Activated CD4-positive, alpha-beta T cell treated with anti-CD3 and anti-CD28 coated beads for 1 hour (primary cell): ENCODE data around the gene MTAP.

Experiments
- DNase-seq: peaks from one replicate; pipeline ENCODE4 v3.0.0-alpha.2; 2020

MTAP gene

DNA sequence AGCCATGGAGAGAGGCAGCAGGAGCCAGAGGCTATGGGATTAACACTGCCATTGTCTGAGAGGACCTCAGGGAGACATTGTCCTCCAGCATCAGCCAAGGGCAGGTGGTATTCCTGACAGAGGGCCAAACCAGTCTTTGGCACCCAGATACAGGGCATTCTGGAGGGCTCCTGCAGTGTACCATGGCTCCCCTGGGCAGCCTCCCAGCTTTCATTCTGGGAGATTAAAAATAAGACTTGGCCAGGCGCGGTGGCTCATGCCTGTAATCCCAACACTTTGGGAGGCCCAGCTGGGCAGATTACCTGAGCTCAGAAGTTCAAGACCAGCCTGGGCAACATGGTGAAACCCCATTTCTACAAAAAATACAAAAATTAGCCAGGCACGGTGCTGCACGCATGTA, 4.2 kb downstream of the MTAP start:
- no peak for DNase-seq

DNA sequence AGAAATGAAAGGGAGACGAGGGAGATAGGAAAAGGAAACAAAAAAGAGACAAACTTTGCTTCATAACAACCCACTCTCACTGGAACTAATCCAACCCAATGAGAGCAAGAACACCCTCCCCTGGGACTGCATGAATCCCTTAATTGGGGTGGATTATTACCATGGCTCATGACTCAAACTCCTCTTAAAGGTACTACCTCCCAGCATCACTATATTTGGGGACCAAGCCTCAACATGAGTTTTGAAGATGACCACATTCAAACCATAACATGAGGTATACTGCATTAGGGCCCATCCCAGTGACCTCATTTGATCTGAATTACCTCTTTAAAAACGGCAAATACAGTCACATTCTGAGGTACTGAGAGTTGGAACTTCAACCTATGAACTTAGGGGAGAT, 8.0 kb downstream of the MTAP start:
- DNase-seq: no peak

DNA sequence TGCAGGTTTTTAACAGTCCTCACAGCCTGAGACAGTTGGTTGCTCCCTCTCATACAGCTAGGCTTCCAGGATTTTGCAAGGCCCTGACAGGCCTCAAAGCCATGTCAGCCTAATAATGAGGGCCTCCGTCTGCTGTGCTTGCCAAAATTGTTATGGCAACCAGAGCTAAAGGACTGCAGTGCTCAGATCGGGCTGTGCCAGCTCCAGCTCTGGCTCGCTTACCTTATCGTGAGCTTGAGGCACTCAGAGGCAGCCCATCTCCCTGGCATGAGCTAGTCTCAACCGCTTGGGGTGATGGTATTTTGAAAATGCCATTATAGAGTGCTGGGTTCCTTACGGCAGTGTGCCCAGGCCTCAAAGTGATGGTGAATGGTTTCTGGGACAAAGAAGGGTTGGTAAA, 8.4 kb downstream of the MTAP start:
- DNase-seq: no peak

DNA sequence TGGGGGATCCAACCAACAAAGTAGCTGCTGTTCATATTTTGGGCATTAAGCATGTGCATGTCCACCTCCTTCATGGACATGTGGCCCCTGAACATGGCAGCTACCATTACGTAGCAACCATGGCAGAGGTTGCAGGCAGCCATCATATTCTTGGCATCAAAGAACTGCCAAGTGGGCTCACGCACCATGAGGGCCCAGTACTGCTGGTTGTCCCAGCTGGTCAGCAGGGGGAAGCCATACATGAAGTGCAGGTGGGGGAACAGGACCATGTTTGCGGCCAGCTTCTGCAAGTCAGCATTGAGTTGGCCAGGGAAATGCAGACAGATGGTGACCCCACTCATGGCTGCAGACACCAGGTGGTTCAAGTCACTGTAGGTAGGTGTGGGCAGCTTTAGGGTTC, 9.5 kb downstream of the MTAP start:
- DNase-seq: no peak

DNA sequence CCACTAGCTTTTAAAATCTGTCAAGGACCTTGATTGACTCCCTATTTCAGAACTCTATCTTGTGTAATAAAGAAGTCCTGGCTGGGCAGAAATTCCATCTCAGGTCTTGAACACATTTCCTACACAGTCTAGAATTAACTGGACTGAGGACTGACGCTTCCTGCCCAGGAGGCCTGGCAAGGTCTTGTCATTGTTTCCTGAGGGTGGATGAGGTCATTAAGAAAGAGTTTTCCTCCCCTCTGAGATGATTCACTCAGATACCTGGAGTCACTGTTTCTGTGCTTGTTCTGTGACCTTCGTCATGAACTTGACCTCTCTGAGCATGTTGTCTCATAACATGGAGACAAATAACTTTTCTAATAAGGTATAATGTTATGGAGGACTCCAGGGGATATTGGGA, 10.0 kb downstream of the MTAP start:
- DNase-seq: no peak

DNA sequence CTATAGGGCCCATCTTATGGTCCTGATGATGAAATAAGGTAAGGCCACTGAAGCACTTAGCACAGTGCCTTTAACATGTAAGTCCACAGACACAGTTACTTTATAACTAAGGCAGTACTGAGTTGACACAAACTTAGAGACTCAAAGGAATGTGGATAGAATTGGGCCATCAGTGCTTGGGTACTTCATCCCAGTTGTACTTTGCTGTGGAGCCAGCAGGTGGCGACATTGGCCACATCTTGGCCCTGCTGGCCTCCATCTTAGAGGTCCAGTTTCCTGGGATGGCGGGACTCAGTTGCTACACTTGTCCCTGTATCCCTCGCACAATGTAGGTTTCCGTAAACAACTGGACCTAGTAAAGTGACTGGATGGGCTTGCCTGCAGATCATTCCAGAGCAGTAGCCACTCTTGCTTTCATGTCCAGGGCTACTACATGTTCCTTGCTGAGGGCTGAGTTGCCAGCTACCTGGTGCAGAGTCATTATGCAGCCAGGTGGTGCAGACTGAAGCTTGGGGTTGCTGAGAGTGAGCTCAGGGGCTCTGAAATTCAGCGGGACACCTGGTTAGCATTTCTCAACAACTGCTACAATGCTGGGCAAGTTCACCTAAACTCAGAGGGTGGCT, 10.6 kb downstream of the MTAP start:
- peak; percentile 52 for DNase-seq

DNA sequence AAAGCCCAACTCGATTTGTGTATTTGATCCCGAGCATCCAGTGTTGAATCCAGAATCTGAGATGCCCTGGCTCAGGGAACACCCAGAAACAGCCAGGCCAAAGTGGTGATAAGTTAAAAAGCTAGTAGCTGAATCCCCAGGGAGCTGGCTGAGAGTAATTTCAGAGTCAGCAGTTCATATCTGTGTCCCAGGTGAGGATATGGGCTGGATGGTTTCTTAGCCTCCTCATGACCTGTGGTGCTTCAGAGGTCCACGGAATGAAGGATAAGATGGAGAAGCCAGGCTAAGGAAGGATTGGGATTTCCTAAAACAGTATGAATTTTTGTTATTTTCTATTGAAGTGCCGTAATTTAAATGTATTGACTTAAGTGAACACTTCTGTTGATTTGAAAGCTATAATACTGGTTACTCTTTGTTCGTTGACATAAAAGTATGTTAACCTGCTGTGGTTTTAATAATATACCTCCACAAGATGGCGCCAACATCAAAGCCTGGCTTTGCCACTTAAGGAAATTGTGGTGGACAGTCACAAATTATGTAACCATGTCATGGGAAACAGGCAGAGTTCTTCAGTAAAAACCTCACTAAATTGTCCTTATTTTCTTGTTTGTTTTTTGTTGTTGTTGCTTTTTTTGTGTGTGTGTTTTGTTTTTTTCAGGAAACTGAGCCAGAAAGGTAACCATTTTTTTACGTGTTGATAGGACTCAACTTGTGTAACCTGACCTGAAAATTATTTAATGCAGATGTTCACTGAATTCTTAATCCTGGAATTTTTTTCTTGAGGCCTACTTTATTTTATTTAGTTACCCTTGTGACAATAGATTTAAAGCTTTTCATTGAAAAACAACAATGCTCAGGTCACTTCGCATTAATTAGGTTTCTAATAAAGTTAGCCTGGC, 11.4 kb downstream of the MTAP start:
- DNase-seq: peak; percentile 29

DNA sequence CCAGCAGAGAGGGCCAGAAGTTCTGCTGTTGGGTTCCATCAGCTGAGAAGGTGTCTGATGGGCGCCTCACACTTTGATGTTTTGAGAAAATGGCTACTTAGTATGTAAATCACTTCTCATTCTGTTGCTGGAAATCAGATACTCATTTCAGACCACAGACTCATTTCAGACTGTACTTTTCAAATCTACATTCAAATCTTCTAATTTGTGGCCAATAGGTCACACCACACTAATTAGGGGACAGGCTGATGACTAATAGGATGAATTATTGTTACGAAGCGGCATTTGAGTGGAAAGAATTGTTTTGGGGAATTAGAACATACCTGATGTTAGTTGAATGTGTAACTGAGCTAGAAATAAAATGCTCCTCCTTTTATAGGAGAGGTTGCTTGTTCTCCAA, 13.2 kb downstream of the MTAP start:
- DNase-seq: no peak

DNA sequence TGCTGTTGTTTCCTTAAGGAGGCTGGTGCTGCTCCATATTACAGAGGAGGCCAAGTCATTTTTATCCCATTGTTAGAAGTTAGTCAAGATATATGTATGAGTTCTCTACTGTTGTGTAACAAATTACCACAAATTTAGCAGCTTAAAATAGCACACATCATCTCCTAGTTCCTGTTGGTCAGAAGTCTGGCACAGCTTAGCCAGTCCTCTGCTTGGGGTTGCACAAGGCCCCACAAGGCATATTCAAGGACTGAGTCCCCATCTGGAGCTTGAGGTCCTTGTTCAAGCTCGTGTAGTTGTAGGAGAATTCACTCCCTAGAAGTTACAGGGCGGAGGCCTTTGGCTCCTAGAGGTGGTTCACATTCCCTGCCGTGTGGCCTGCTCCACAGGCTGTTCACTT, 14.7 kb downstream of the MTAP start:
- DNase-seq: no peak

DNA sequence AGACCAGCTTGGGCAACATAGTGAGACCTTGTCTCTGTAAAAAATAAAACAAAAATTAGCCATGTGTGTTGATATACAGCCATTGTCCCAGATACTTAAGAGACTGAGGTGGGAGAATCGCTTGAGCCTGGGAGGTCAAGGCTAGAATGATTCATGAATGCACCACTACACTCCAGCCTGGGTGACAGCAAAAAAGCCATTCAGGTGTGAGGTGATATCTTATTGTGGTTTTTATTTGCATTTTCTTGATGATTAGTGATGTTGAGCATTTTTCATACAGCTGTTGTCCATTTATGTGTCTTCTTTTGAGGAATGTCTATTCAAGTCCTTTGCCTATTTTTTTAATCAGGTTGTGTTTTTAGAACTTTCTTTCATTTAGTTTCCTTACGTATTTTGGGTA, 23.2 kb downstream of the MTAP start:
- DNase-seq: no peak

DNA sequence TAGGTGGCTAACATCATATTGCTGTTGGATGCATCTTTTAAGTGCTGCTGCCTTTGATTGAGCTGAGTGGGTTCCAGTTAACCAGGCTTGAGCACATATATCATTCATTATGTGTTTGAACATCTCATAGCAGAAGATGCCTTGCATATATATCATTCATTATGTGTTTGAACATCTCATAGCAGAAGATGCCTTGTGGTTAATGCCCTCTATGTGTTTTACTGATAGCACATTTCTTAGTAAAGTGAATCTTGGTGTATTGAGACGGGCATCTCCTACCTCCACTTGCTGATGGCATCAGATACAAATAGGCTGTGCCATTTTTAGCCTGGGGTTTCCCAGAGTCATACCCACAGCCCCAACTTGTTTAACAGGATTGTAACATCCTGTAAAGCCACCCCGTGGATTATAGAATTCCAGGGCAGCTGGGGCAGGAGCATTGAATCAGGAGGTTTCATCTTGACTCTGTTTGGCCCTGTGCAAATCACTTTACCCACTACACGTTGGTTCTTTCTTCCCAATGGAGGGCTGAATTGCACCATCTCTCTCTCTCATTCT, 26.5 kb downstream of the MTAP start:
- no peak for DNase-seq

DNA sequence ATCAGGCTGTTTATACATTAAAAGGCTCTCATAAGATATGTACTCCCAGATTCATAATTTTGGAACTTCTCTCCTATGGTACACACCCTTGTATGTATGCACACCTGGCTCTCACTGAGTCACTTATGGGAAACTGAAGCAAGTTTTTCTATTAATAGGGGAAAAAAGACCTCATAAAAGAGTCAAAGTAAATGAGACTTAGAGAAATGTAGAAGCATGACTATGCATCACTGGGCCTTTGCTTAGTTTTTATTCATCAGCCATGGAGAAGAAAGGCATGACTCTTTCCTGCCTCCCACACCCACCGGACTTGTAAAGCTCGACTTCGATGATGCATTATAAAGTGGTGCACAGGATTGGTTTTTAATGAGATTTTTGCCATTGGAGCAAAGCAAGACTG, 28.2 kb downstream of the MTAP start:
- no peak for DNase-seq

DNA sequence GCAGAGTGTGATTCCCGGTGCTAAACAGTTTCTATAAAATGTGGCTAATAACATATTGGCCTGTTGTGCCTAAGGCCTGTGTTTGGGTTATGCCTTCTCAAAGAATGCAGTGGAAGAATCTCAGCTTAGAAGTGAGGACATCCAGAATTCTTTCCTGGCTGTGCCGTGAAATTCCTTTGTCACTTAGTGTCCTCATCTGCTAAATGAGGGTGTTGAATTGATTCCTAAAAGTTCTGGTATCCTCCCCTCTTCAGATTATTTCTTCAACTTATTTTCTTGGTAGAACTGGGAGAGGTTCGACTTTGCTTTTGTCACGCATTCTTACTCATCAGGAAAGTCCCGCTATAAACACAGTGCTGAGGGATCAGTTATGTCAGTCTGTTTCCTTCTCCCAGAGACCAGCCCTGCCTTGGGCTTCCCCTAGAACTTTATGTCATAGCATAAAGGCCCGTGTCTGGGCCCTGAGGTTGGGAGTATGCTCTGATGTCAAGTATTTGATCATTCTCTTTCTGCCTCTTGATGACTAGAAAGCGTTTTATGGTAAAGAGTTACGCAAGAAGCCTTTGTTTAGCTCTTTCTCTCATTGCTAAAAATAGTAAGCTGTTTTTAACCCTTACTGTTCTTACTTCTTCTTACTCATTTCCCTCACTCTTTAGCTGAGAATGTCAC, 29.5 kb downstream of the MTAP start:
- no peak for DNase-seq

DNA sequence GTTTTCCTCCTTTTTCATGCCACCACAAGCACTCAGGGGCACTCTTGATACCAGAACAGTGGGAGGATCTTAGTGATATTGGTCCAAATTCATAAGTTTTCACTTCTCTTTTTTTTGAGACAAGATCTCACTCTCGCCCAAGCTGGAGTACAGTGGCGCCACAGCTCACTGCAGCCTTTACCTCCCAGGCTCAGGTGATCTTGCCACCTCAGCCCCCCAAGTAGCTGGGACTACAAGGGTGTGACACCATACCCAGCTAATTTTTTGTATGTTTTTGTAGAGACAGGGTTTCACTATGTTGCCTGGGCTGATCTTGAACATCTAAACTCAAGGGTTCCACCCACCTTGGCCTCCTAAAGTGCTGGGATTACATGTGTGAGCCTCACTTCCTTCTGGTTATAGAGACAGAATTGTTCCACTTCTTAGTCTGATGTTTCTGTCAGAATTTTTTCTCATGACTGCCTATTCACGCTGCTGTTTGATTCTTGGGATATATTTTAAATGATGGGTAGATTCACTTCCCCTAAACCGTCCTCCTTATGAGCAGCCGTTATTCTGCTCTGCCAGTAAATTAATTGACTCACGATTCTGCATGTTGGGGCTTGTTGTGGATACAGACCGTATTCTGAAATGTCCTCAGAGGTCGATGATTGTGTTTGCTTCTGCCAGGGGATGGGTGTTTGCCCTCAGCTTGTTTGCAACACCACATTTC, 30.8 kb downstream of the MTAP start:
- no peak for DNase-seq

DNA sequence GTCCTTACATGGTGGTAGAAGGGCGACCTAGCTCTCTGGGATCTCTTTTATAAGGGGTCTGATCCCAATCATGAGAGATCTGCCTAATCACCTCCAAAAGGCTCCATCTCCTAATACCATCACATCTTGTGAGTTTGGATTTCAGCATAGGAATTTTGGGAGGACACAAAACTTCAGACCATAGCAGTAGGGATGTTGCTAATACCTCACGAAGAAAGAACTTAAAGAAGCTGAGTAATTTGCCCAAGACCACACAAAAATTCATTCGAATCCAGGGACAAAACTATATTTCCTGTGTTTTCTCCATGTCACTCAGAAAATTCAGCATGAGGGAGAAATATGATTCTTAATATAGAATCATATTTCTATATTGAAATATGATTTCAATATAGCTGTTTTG, 32.7 kb downstream of the MTAP start:
- no peak for DNase-seq

DNA sequence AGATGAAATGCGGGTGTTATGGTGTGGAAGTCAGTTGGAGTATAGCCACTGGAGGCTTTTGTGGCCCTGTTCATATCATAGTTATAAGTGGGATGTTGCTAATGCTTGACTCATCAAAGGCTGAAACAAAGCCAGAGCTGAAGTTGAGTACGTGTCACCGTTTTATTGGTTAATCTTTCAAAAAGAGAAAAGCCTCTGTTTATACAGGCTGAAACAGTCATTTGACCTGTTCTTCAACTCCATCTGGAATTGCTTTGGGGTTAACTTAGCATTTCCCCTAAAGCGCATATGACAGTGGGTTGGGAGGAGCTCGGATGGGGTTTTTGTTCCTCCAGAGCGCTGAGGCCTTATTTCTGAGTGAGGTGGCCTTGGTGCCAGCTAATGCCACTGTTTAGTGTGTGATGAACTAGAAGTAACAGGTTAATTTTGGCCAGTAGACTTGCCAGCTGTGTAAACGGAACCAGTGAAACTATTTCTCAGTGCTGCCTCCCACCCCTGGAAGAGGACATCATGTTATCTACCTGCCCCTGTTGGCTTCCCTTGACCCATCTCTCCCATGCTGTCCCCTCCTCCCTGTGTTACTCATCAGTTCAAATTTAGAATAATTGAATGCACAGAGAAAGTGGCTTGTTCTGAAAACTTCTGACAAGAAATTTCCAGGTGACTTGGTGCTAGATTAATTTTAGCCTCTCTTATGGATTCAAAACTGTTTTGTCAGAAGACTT, 34.2 kb downstream of the MTAP start:
- DNase-seq: no peak

DNA sequence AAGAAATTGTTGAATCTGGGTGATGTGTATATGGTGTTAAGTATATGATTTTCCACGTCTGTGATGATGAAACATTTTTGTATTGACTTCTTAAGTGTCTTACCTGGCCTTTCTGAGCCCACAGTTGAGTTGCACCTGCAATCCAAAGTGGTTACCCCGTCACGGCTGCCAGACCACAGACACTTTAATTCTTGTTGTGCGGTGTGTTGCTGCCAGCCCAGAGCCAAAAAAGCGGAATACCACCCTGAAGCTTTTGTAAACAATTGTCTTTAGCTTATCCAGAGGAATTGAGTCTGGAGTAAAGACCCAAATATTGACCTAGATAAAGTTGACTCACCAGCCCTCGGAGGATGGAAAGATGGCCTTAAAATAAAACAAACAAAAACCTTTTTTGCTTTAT, 35.1 kb downstream of the MTAP start:
- DNase-seq: no peak

DNA sequence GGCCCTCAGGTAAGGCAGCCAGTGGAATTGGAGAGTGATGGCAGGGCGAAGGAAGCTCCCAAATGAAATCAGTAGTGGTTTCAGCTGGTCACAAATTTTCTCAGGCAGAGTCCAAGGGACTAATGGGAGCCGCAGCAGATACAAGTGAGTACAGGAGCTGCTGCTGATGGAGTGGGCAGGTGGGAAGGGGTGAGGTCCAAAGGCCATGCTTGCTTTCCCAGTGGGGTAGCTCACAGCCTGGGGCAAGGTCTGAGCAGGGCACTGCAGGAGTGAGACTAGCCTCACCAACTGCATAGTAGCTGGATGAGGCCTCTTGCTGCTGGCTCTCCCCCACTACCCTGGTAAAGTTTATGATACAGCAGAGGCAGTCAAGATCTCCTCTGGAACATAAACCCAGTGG, 38.2 kb downstream of the MTAP start:
- no peak for DNase-seq

DNA sequence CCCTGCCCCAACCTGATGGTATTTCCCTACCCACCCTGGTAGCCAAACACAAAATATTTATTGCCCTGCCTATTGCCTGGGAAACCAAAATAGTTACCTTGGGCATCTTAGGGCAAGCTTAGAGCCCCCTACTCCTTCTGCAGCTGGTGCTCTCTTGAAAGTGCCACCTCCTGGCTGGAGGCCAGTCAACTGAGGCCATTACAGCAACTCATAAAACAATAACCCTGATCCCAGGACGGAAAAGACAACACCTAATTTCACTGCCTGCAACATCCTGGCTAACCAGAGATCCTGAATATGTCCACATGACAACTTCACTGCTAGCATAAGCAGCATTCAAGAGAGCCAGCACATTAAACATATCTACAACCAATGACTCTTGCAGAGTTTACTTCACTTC, 38.7 kb downstream of the MTAP start:
- DNase-seq: no peak

DNA sequence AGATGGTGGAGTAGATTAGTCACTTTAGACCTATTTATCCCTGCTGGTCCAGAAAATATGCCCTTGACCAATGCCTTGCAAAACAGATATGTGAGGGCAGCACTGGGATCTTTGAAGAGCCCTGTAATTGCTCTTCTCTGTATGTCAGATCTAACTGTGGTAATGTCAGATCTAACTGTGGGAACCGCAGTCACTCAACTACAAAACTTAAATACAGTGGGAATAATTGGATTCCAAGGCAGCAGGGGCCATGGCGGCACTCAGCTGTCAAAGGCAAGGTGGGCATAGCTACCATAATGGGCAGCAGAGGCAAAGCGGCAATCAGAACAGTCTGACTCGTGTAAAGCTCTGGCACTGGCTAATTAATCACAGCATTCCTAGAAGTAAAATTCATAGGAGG, 46.2 kb downstream of the MTAP start:
- no peak for DNase-seq

DNA sequence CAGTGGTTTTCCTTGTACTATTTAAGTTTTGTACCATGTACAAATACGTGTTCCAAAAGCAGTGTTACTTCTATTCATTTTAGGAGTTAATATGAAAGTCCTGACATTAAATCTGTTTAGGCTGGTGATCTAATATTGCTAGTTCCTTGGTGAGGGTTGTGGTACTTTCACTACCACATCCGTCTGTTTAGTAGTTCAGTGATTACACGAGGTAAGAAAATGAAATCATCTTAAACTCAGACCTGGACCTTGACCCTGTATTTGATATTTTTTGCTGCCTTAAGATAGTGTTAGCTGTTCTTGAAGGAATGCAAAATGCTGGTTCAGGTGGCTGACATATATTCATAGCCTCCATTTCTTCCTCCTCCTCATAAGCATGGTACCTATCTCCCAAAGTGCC, 50.3 kb downstream of the MTAP start:
- DNase-seq: no peak

DNA sequence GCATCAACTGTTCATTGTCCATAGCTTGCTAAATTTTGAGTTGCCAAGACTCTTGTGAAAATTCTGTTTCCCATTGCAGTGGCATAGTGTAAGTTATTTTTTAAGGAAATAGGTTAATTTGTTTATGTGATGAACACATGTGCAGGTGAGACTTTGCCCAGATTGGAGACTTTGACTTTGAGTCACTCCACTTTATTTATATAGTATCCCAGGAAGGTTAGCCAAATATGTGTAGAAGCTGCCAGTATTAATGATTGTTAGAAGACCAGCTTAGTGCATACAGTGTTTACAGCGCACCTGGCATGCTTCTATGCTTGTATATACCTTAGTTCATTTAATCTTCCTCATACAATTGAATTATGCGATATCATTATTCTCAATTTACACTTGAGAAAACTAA, 51.0 kb downstream of the MTAP start:
- DNase-seq: no peak

DNA sequence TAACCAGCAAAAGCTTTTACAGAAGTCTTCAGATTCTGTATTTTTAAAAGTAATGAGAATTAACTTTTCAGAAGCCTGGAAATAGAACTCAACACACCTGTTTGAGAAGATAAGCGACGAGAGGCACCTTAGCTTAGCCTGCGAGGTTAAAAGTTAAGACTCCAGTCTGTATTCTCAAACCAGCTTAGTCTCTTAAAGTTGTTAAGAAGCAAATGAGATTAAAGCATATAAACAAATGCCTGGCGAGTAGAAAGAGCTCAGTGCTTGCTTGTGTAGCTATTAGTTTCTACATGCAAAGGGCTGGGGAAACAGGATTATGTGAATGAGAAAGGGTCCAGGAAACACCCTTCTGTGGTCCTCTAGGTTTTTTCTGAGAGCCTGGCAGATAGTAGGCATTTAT, 51.7 kb downstream of the MTAP start:
- DNase-seq: no peak
